ENCODE data around the gene GDPD2. TPM values are rescaled to one million over a fixed set of nuclear protein-coding genes. Genes with fewer than 3 reads are reported as not detected.

Gene GDPD2
- total RNA-seq, 2 experiments from 2014 or later = not detected

DNA sequence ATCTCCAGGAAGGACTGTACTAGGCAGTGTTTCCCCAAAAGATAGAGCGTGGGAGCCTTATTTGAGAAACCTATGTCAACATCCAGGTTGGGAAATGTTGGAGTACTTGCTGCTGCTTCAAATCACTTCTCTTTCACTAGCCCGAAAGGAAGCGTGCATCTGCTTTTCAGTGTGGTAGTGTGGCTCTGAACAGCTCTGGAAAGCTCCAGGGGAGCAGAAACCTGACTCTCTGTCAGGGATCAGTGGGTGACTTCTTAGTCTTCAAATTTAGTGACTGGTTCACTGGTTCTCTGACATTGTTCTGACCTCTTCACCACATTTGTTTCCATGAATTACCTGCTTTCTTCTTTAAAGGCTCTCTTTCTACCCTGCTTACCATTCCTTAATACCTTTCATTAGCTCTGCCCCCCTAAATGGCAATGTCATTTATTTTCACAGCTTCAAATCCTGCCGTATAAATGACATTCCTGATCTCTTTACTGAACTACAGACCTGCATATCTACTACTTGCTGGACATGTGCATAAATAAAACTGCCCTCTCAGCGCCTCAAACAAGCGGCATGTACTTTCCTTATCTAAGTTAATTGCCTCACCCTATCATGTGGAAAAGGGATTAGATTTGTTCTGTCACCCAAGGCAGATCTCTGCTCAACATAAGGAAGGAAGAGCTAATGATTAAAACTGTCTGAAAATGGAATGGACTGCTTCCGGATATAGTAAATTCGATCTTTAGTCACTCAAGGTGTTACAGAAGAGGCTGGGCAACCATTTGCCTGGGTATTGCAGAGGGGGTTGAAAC, 58.6 kb downstream of the GDPD2 start:
- ATAC-seq (no peak), DNase-seq (no peak)
- H3K4me3 Mint-ChIP-seq = no peak overlapping the region
- intact Hi-C loops (cut with micrococcal nuclease) = no loop called here
- H3K27me3 Mint-ChIP-seq = no peaks in the 10 kb centered on the region
- no peak overlapping the region for H3K27ac Mint-ChIP-seq
- H3K9me3 Mint-ChIP-seq = no peaks in the 10 kb centered on the region
- H3K4me1 Mint-ChIP-seq (ENCODE audit: low read depth) = no peaks in the 10 kb centered on the region
- TF ChIP-seq, protein P1, sequence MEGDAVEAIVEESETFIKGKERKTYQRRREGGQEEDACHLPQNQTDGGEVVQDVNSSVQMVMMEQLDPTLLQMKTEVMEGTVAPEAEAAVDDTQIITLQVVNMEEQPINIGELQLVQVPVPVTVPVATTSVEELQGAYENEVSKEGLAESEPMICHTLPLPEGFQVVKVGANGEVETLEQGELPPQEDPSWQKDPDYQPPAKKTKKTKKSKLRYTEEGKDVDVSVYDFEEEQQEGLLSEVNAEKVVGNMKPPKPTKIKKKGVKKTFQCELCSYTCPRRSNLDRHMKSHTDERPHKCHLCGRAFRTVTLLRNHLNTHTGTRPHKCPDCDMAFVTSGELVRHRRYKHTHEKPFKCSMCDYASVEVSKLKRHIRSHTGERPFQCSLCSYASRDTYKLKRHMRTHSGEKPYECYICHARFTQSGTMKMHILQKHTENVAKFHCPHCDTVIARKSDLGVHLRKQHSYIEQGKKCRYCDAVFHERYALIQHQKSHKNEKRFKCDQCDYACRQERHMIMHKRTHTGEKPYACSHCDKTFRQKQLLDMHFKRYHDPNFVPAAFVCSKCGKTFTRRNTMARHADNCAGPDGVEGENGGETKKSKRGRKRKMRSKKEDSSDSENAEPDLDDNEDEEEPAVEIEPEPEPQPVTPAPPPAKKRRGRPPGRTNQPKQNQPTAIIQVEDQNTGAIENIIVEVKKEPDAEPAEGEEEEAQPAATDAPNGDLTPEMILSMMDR (IDR thresholded peaks at IDR 0.05) = no peak
- H3K36me3 Mint-ChIP-seq (ENCODE audit: low read depth) = peaks cover 6% of the 10 kb centered on the region
- CTCF ChIA-PET = no interaction called here
- POLR2A ChIA-PET = no interaction called here

DNA sequence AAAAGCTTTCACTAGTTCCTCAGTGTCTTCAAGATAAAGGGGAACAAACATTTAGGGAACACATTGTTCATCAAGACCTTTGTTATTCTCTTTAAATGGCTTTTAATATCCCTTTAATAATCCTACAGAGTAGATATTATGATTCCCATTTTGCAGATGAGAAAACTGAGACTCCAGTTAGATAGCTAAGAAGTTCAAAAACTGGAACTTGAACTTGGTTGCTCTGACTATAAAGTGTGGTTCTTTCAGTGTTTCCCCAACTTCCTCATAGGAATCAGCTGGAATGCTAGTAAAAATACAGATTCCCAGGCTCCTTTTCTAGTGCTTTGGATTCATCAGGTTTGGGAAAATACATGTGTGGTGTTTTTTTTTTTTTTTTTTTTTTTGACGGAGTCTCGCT, 59.2 kb downstream of the GDPD2 start:
- Mint-ChIP-seq H3K27ac (no peak overlapping the region), H3K27me3 (no peaks in the 10 kb centered on the region), H3K4me3 (no peak overlapping the region), H3K4me1 (ENCODE audit: low read depth) (no peaks in the 10 kb centered on the region), H3K36me3 (ENCODE audit: low read depth) (peaks cover 6% of the 10 kb centered on the region), H3K9me3 (no peaks in the 10 kb centered on the region)
- no peak for DNase-seq
- ATAC-seq = no peak
- ChIA-PET CTCF (no interaction called here), POLR2A (no interaction called here)
- intact Hi-C loops (cut with micrococcal nuclease) = no loop called here
- TF ChIP-seq, protein P1 (IDR thresholded peaks at IDR 0.05) = no peak

Other genes starting within 250 kb of the GDPD2 start
- gene DGAT2L6, start 245.8 kb upstream of the GDPD2 start, total RNA-seq = not detected
- not detected for gene AWAT1, start 188.7 kb upstream of the GDPD2 start, total RNA-seq
- under 1 TPM in 1 of 2 experiments, not detected in 1; 0.27 TPM for gene P2RY4, start 163.1 kb upstream of the GDPD2 start, total RNA-seq
- gene ARR3, start 155.0 kb upstream of the GDPD2 start, total RNA-seq = not detected
- gene RAB41, start 141.1 kb upstream of the GDPD2 start, total RNA-seq = not detected
- gene PDZD11, start 133.4 kb upstream of the GDPD2 start, total RNA-seq = 10 to 100 TPM; 18.6 to 20.8 TPM
- gene KIF4A, start 133.2 kb upstream of the GDPD2 start, total RNA-seq = 10 to 100 TPM; 19.5 to 22.3 TPM
- gene DLG3, start 21.5 kb downstream of the GDPD2 start, total RNA-seq = 10 to 100 TPM; 24.8 to 27.3 TPM